ENCODE results near the gene PRSS57. TPM values are rescaled to one million over a fixed set of nuclear protein-coding genes. Genes with fewer than 3 reads are reported as not detected.
A peak's percentile ranks its signal among the peaks of the same experiment; 100 is the strongest.

PRSS57 gene
- total RNA-seq, 1 experiment from 2014 or later = not detected

GRCh38 chr19:676339-677105 is 18.7 kb downstream of the PRSS57 start, which contains the start of gene FSTL3:
TSS of gene FSTL3 (plus strand) at chr19:676392. CDS start at chr19:676424, 32 bp downstream.
- intact Hi-C loops (cut with micrococcal nuclease) = loop anchor here (5.0 kb wide), 1 partner anchor 76 kb away; the partner anchor contains the start of gene MISP
- BruUV-seq (replicated peaks) = TSS peak; percentile 46
- peak within 1 kb of the TSS; percentile 65 for H3K4me3 Mint-ChIP-seq (ENCODE audit: unreplicated experiment)
- no peaks in the 10 kb centered on the region for H3K27me3 Mint-ChIP-seq (ENCODE audit: insufficient read depth, unreplicated experiment)
- peaks cover 13% of the 10 kb centered on the region for H3K4me1 Mint-ChIP-seq (ENCODE audit: insufficient read depth, unreplicated experiment)
- ChIA-PET POLR2A (interaction anchor here (0.5 to 6.8 kb wide), 17 partner anchors 10 to 308 kb away, joined by 3 to 49 read pairs (median 4); partner anchors contain the start of genes CDC34, CFD, MISP and PTBP1), CTCF (interaction anchor here (1.6 kb wide), 1 partner anchor 13 kb away, joined by 7 read pairs; the partner anchor contains the start of gene RNF126)
- DNase-seq (ENCODE audit: unreplicated experiment) = no peak
- H3K36me3 Mint-ChIP-seq (ENCODE audit: insufficient read depth, unreplicated experiment) = peaks cover 31% of the 10 kb centered on the region
- peak within 1 kb of the TSS; percentile 79 for H3K27ac Mint-ChIP-seq (ENCODE audit: low read depth, unreplicated experiment)
- no peak for TF ChIP-seq CTCF (IDR thresholded peaks at IDR 0.05; ENCODE audit: unreplicated experiment)
- no peaks in the 10 kb centered on the region for H3K9me3 Mint-ChIP-seq (ENCODE audit: unreplicated experiment)

DNA sequence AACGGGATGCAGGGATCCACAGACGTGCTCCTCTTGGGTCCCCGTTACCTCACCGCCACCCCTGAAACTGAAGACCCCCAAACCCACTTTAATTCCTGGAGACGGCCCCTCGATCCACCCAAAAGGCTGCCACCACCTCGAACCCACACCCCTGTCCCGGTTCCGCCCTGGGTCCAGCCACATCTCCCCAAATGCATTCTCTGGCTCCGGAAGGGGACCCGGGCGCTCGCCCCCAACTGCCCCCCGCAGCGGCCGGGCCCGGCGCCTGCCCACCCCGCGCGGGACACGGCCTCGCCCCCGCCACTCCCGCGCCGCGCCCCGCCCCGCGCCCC is 19.3 kb downstream of the PRSS57 start:
- peaks cover 13% of the 10 kb centered on the region for H3K4me1 Mint-ChIP-seq (ENCODE audit: insufficient read depth, unreplicated experiment)
- TF ChIP-seq CTCF (IDR thresholded peaks at IDR 0.05; ENCODE audit: unreplicated experiment) = no peak
- peaks cover 28% of the 10 kb centered on the region for H3K36me3 Mint-ChIP-seq (ENCODE audit: insufficient read depth, unreplicated experiment)
- H3K27ac Mint-ChIP-seq (ENCODE audit: low read depth, unreplicated experiment) = peak overlapping the region; percentile 79
- intact Hi-C loops (cut with micrococcal nuclease) = loop anchor here (5.0 kb wide), 1 partner anchor 76 kb away; the partner anchor contains the start of gene MISP
- no TSS peak for BruUV-seq (replicated peaks)
- H3K4me3 Mint-ChIP-seq (ENCODE audit: unreplicated experiment) = peak overlapping the region; percentile 65
- H3K9me3 Mint-ChIP-seq (ENCODE audit: unreplicated experiment) = no peaks in the 10 kb centered on the region
- no peaks in the 10 kb centered on the region for H3K27me3 Mint-ChIP-seq (ENCODE audit: insufficient read depth, unreplicated experiment)
- ChIA-PET POLR2A (interaction anchor here (0.6 to 3.7 kb wide), 15 partner anchors 13 to 184 kb away, joined by 3 to 33 read pairs (median 4); partner anchors contain the start of genes CFD, MISP, PTBP1 and RNF126), CTCF (interaction anchor here (0.6 to 0.9 kb wide), 2 partner anchors 9 to 108 kb away, joined by 3 read pairs; no protein-coding TSS in a partner anchor)
- DNase-seq (ENCODE audit: unreplicated experiment) = no peak

DNA sequence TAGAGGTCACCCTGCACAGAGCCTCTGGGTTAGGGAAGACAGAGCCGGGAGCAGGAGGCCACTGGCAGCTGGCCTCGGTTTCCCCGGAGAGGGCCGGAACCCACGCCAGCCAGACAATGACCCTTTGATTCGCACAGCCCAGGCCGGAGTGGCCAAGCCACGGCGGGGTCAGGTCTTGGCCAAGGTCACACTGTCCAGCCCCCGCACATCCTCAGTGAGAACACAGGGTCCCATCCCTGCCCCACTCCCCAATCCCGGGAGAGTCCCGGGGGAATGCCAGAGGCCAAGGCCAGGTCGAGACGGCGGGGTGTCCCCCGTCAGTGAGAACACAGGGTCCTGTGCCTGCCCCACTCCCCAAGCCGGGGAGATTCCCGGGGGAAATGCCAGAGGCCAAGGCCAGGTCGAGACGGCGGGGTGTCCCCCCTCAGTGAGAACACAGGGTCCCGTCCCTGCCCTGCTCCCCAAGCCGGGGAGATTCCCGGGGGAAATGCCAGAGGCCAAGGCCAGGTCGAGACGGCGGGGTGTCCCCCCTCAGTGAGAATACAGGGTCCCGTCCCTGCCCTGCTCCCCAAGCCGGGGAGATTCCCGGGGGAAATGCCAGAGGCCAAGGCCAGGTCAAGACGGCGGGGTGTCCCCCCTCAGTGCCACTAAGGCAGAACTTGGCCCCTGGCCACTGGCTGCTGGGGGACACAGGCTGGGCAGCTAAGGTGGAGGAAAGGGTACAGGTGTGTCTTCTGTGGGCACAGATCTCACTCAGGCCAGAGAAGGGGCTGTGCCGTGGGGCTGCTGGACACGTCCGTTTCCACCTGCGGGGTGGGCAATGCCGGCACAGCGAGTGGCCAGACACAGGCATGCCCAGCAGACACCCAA is 20.7 kb downstream of the PRSS57 start:
- intact Hi-C loops (cut with micrococcal nuclease) = loop anchor here (5.0 kb wide), 1 partner anchor 78 kb away; the partner anchor contains the start of gene MISP
- Mint-ChIP-seq H3K36me3 (ENCODE audit: insufficient read depth, unreplicated experiment) (peaks cover 19% of the 10 kb centered on the region), H3K27me3 (ENCODE audit: insufficient read depth, unreplicated experiment) (no peaks in the 10 kb centered on the region), H3K4me1 (ENCODE audit: insufficient read depth, unreplicated experiment) (peaks cover 13% of the 10 kb centered on the region), H3K9me3 (ENCODE audit: unreplicated experiment) (no peaks in the 10 kb centered on the region), H3K4me3 (ENCODE audit: unreplicated experiment) (no peak overlapping the region), H3K27ac (ENCODE audit: low read depth, unreplicated experiment) (no peak overlapping the region)
- TF ChIP-seq CTCF (IDR thresholded peaks at IDR 0.05; ENCODE audit: unreplicated experiment) = no peak
- no TSS peak for BruUV-seq (replicated peaks)
- DNase-seq (ENCODE audit: unreplicated experiment) = no peak
- ChIA-PET CTCF (no interaction called here), POLR2A (interaction anchor here (0.6 to 1.2 kb wide), 3 partner anchors 29 to 418 kb away, joined by 3 read pairs; no protein-coding TSS in a partner anchor)

All from MCF 10A (cell line).